NCI-H146 treated with DMSO at 0.1 percent for 48 hours (cell line): ENCODE measurements around the gene PREB.

Source experiments
- DNase-seq: peaks from one replicate; lab custom pipeline; 2025; ENCODE audit not compliant: unreplicated experiment; lab: John Stamatoyannopoulos, UW

PREB gene

GRCh38 chr2:27152796-27153464 lies 18.5 kb upstream of the PREB start:
- DNase-seq = peak; percentile 36

- DNase-seq = peak; percentile 1
Measured at GRCh38 chr2:27152102-27152795, 17.8 kb upstream of the PREB start.

GRCh38 chr2:27150639-27151230 lies 16.3 kb upstream of the PREB start:
- DNase-seq = no peak

- no peak for DNase-seq
Measured at GRCh38 chr2:27149570-27150405, 15.4 kb upstream of the PREB start.

- DNase-seq = no peak
Measured at GRCh38 chr2:27148801-27149439, 14.5 kb upstream of the PREB start, which contains the start of gene TCF23. TCF23 (plus strand) TSS chr2:27149004; CDS start chr2:27149134, 130 bp downstream.

GRCh38 chr2:27147935-27148334 lies 13.5 kb upstream of the PREB start:
- DNase-seq = no peak

GRCh38 chr2:27145682-27146081 lies 11.2 kb upstream of the PREB start:
- DNase-seq = no peak

GRCh38 chr2:27143285-27143684 lies 8.8 kb upstream of the PREB start:
- no peak for DNase-seq

- no peak for DNase-seq
Measured at GRCh38 chr2:27139310-27139709, 4.9 kb upstream of the PREB start, which contains the start of gene PRR30. PRR30 (minus strand) TSS chr2:27139410; CDS start chr2:27138329, 1,081 bp downstream.

- no peak for DNase-seq
Measured at GRCh38 chr2:27138111-27138510, 3.7 kb upstream of the PREB start.

- DNase-seq = no peak
Measured at GRCh38 chr2:27137322-27137935, 3.0 kb upstream of the PREB start.

- DNase-seq = no peak
Measured at GRCh38 chr2:27136751-27137150, 2.3 kb upstream of the PREB start.

GRCh38 chr2:27135478-27135955 lies 1.1 kb upstream of the PREB start:
- DNase-seq = no peak

- no peak for DNase-seq
Measured at GRCh38 chr2:27134781-27135477, 493 bp upstream of the PREB start.

GRCh38 chr2:27133195-27133875 lies 1.1 kb downstream of the PREB start:
- DNase-seq = no peak

GRCh38 chr2:27131429-27131828 lies 3.0 kb downstream of the PREB start:
- DNase-seq = no peak

GRCh38 chr2:27130396-27130795 lies 4.0 kb downstream of the PREB start:
- no peak for DNase-seq

- no peak for DNase-seq
Measured at GRCh38 chr2:27128668-27129571, 5.5 kb downstream of the PREB start.
